Urinary bladder (tissue), 4 donors: ENCODE measurements around the gene CDCA8. TPM values are rescaled to one million over a fixed set of nuclear protein-coding genes. Genes with fewer than 3 reads are reported as not detected.

Source experiments
- DNase-seq: peaks from one replicate; pipeline ENCODE4 v3.0.0-alpha.2; 2015; ENCODE audit errors: extremely low spot score
- H3K27ac ChIP-seq: one replicate; pipeline ENCODE4 v1.5.1; 2013; ENCODE audit warnings: low read depth, mild to moderate bottlenecking, moderate library complexity
- H3K36me3 ChIP-seq: one replicate; pipeline ENCODE4 v1.6.1; 2013; ENCODE audit warnings: mild to moderate bottlenecking, moderate library complexity; ENCODE audit not compliant: insufficient read depth
- H3K4me1 ChIP-seq: one replicate; pipeline ENCODE4 v1.6.1; 2013; ENCODE audit warnings: mild to moderate bottlenecking, moderate library complexity; ENCODE audit not compliant: insufficient read depth
- H3K4me3 ChIP-seq: one replicate; pipeline ENCODE4 v1.5.1; 2013; ENCODE audit warnings: low read depth, low read length
- WGBS: extraction: QIAGEN DNeasy Blood & Tissue Kit; methylation state at CpG from one replicate; pipeline ENCODE4 v1.1.7; 2013; 5-methylcytosine and 5-hydroxymethylcytosine counted together
- polyA plus RNA-seq: library from polyadenylated mRNA; stranded (reverse); fragments of 200-250 nt; gene quantifications from one replicate; pipeline ENCODE4 v1.2.3, GENCODE V29; 2013
- total RNA-seq: library from RNA; depleted of rRNA; stranded (reverse); fragments of >200 nt; gene quantifications from one replicate; pipeline ENCODE4 v1.2.3, GENCODE V29; 2014
- donor health status: healthy with polysubstance abuse.
- donor health status: healthy.

The CDCA8 gene
- total and polyA plus RNA-seq, 2 donors = 1.3 to 3.1 TPM

DNA sequence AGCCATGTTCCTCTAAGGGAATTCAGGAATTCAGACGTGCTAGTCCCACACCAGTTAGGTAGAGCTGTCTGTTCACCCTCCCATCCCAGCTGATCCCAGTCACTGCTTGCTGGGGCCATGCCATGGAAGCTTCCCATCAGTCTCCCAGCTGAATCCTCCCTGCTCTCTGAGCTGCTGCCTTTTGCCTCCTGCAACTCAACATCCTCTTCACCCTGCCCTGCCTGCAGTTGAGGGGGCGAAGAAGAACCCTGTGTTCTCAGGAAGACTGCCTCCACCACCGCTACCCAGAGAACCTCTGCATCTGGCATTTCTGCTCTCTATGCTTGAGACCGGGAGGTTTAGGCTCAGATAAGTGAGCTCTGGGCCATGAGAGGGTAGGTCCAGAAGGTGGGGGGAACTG, 16.2 kb downstream of the CDCA8 start:
- no peak for DNase-seq
- H3K36me3 ChIP-seq = no peaks in the 10 kb centered on the region
- no peaks in the 10 kb centered on the region for H3K4me1 ChIP-seq
- no peak overlapping the region for H3K4me3 ChIP-seq
- 85% methylated on average over 4 of the region's 4 CpGs for WGBS
- no peak overlapping the region for H3K27ac ChIP-seq

DNA sequence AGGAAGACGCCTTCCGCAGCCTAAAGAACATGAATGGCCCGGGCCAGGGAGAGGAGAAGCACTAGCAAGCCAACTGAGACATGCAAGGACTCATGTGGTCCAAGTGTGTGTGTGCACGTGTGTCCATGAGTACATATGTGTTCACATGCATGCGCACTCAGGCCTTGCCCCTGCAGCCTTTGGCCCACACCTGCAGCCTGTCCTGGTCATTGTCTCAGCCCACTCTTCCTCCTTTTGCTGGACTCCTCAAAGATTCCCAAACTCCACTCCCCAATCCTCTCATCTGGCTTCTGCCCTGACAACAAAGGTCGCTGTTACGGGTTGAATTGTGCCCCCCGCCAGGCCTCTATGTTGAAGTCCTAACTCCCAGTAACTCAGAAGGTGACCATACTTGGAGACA, 21.9 kb downstream of the CDCA8 start:
- 82% methylated on average over 8 of the region's 8 CpGs for WGBS

DNA sequence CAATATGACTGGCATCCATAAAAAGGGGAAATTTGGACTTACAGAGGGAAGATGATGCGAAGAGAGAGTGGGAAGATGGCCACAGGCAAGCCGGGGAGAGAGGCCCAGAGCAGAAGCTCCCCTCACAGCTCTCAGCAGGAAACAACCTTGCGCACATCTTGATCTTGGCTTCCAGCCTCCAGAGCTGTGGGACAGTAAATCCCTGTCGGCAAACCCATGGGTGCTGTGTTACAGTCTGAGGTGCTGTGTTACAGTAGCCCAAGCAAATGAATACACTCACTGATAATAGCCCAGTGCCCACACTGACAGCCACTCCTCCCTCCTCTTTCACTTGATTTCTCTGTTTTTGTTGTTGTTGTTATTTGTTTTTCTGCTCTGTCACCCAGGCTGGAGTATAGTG, 22.4 kb downstream of the CDCA8 start:
- no peak for DNase-seq
- H3K27ac ChIP-seq = no peak overlapping the region
- 75% methylated on average over 4 of the region's 4 CpGs for WGBS

More for the DNA sequence above, 21.9 kb downstream of the CDCA8 start:
- no peaks in the 10 kb centered on the region for H3K4me1 ChIP-seq
- H3K36me3 ChIP-seq = no peaks in the 10 kb centered on the region
- no peak overlapping the region for H3K4me3 ChIP-seq
- DNase-seq = no peak
- H3K27ac ChIP-seq = no peak overlapping the region

DNA sequence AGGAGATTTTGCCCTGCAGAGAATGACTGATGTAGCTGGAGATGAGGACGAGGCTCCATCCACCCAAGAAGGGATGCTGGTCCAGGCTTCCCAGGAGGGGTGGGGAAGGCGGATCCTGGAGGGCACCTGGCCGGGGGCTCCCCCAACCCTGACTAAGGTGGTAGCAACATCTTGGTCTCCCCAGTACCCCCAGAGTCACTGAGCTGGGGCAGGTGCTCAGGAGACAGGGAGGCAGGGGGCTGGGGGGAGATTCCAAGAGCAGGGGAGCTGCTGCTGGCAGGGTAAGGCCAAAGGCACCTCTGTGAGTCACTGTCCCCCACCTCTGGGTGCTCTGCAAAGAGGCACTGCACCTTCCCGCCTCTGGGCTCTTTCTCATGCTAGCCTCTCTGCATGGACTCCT, 24.0 kb downstream of the CDCA8 start:
- Histone ChIP-seq H3K4me3 (no peak overlapping the region), H3K27ac (no peak overlapping the region), H3K36me3 (no peaks in the 10 kb centered on the region), H3K4me1 (no peaks in the 10 kb centered on the region)
- WGBS = 82% methylated on average over 4 of the region's 4 CpGs
- no peak for DNase-seq

More for the DNA sequence above, 22.4 kb downstream of the CDCA8 start:
- Histone ChIP-seq H3K4me1 (no peaks in the 10 kb centered on the region), H3K36me3 (no peaks in the 10 kb centered on the region), H3K4me3 (no peak overlapping the region)

DNA sequence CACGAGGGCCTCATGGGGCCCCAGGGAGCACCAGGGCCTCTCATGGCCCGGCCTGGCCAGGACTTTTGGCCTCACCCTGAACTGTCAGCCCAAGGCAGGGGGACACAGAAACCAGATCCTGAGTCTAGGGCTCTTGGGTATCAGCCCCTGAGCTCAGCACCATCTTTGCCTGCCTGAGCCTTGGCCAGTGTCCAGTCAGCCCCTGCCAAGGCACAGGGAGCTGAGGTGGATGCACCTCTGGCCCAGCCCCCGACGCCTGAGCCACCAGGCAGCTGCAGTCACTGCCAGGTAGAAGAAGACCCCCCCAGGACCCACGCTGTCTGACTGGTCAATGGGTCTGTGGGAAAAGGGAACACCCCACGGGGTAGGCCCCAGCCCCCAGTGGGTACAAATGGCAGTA, 25.3 kb downstream of the CDCA8 start:
- no peak for DNase-seq
- H3K27ac ChIP-seq = no peak overlapping the region
- H3K4me3 ChIP-seq = no peak overlapping the region
- H3K36me3 ChIP-seq = no peaks in the 10 kb centered on the region
- WGBS = 79% methylated on average over 6 of the region's 6 CpGs
- H3K4me1 ChIP-seq = no peaks in the 10 kb centered on the region

DNA sequence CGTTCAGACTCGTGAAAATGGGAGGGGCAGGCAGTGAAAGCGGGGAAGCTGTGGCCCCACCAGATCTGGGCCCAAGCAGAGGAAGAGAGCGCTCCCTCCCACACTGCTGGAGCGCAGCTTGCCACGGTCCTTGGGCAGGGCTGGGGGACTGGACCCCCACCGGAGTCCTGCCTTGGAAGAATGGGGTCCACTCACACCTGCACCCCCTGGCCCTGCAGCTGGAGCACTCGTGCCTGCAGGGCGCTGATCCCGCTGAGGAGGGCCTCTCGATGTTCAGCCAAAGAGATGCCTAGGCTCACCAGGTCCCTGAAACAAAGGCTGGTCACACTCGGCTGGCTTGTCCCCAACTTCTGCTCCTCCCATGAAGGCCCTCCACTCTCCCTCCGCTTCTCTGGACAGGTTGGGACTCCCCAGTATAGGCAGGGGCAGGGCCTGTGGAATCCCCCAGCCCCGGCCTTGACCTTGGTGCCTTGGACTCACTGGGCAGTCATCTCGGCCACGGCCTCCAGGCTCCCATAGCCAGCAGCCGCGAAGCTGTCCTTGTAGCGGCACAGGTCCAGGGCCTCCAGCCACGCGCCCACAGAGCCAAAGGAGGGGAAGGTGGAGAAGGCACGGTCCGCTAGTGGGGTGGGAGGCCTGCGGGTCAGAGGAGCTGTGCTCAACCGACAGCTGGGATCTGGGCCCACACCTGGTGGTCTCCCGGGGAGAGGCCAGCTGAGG, 26.0 kb downstream of the CDCA8 start:
- DNase-seq = no peak
- no peaks in the 10 kb centered on the region for H3K36me3 ChIP-seq
- 81% methylated on average over 26 of the region's 26 CpGs for WGBS

DNA sequence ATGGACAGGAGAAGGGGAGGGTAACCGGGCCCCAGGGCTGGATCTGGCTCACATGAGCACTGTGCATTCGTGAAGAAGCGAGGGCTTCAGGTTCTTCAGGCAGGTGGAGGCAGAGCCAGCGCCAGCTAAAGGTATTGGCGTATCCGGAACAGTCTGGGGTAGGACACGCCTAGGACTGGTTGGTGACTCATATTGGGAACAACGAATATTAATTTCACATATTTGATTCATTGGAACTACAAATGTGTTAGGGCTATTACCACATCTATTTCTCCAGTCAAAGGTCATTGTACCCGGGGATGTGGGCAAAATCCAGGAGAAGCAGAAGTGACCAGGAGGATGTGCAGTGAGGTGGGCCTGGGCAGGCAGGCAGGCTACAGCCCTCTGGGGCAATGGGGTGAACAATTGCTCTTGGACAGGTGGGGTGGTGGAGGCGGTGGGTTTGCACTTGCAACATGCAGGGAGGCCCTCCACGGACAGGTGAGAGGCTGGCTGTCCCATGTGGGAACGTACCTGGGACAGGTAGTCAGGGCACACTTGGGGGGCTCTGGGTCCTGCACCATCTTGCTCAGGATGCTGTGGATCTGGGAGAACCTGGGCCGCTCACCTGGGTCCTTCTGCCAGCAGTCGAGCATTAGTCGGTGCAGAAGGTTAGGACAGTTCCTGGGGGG, 26.7 kb downstream of the CDCA8 start:
- Histone ChIP-seq H3K27ac (no peak overlapping the region), H3K4me3 (no peak overlapping the region), H3K4me1 (no peaks in the 10 kb centered on the region), H3K36me3 (no peaks in the 10 kb centered on the region)
- WGBS = 87% methylated on average over 15 of the region's 15 CpGs
- DNase-seq = no peak

More for the DNA sequence above, 26.0 kb downstream of the CDCA8 start:
- Histone ChIP-seq H3K27ac (no peak overlapping the region), H3K4me1 (no peaks in the 10 kb centered on the region), H3K4me3 (no peak overlapping the region)

DNA sequence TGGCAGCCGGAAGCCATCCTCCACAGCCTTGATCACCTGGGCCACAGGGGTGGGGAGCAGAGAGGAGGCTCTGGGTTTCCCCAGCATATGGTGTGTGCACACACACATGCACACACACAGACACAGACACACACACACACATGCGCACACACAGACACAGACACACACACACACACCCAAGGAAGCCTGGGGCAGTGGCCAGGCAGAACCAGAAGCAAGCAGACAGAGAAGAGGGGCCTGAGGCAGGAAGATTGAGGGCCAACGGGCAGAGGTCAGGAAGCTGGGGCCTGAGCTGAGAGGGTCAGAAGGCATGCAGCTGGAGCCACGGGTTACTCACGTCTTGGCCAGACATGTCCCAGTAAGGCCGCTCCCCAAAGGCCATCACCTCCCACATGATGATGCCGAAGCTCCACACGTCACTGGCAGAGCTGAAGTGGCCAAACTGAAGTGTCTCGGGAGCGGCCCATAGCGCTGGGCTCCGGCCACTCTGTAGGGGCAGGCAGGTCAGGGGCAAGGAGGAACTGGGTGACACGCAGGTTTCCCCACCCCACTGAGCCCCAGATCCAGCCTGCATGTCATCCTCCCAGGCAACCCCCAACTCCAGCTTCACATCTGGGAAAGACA, 27.4 kb downstream of the CDCA8 start:
- no peak for DNase-seq
- 79% methylated on average over 13 of the region's 13 CpGs for WGBS
- Histone ChIP-seq H3K4me3 (no peak overlapping the region), H3K4me1 (no peaks in the 10 kb centered on the region), H3K27ac (no peak overlapping the region), H3K36me3 (no peaks in the 10 kb centered on the region)

DNA sequence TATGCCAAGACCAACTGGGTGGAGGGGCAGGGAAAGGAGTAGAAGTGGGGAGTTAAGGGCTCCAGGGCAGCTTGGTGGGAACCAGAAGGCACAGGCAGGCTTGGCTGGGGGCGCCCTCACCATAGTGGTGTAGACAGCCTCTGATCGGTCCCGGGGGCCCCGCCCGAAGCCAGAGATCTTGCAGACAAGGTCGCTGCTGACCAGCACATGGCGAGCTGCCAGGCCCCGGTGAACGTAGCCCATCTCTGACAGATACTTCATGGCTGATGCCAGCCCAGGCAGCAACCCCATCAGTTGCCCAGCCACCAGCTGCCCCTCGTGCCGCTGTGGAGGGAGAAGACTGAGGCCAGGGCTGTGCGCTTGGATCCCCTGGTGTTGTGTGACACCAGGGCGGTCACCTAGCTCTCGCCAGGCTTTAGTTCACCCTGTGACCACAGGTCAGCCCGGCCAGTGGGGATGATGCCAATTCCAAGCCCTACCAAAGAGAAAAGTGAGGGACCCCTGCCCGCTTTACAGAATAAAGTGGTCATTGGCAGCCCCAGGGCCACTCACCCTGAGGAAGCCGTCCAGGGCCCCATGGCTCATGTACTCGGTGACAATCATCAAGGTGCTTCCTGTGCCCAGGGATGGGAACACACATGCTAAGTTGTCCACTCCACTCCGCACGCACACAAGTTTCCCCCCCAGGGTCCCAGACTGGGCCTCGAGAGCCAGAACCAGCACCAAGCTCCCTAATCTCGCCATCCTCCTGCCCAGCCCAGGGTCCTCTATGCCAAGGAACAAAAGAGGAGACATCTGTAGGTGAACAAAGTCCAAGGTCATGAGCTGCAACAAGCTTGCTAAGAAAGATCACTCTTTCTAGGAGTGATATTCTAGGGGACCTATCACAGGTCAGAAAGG, 28.2 kb downstream of the CDCA8 start:
- no peak for DNase-seq
- no peaks in the 10 kb centered on the region for H3K4me1 ChIP-seq
- H3K27ac ChIP-seq = no peak overlapping the region
- WGBS = 84% methylated on average over 22 of the region's 22 CpGs
- no peaks in the 10 kb centered on the region for H3K36me3 ChIP-seq
- H3K4me3 ChIP-seq = no peak overlapping the region

DNA sequence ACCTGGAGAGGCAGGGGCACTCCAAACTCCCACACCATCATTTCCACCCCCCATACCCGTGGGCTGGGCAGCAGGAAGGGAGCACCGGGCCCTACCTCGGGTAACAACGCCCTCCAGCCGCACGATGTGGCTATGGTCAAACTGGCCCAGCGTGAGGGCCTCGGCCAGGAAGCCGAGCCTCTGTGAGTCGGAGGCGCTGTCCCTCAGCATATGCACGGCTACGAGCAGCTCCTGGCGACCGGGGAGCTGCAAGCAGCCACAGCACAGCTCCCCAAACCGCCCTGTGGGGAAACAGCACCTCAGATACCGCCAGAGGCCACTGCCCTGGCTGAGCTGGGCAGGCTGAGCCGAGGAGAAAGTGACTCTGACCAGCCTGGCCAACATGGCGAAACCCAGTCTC, 29.2 kb downstream of the CDCA8 start:
- H3K4me3 ChIP-seq = no peak overlapping the region
- no peak overlapping the region for H3K27ac ChIP-seq
- no peaks in the 10 kb centered on the region for H3K4me1 ChIP-seq
- WGBS = 34% methylated on average over 19 of the region's 19 CpGs
- no peak for DNase-seq
- no peaks in the 10 kb centered on the region for H3K36me3 ChIP-seq

DNA sequence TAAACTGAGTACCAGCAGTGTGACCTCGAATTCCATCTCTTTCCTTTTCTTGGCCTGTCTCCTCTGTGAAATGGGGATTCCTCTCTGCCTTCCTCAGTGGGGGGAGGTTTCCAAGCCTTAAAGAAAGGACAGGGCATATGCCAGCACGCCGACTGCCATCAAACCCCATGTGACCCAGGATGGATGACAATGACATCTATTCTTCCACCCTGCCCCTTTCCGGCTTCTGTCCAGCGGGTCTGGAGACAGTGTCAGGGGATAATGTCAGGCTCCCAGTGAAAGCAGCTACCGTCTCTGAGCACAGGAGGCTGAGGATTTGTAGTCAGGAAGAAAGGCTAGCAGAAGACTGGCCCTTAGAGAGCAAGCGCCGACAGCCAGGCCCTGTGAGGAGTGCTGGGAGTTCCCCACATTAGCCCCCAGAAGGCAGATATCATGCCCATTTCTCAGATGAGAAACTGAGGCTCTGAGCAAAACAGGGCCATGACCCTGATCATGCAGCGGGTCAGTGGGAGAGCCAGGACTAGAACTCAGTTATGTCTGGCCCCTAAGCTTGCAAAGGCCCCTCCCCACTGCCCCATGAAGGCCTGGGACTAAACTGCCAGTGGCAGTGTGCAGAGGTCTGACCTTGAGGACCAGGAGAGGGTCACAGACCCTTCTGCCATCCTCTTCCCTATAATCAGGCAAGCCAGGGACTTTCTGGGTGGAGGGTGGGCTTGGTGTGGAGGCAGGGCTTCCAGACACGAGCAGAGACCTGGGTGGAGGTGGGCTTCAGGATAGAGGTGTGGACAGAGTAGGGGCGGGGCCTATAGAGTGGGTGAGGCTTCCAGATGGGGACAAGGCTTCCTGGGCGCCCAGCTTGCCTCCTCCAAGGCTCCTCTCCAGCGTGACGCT, 30.1 kb downstream of the CDCA8 start:
- DNase-seq = no peak
- no peak overlapping the region for H3K27ac ChIP-seq
- no peaks in the 10 kb centered on the region for H3K4me1 ChIP-seq
- H3K36me3 ChIP-seq = no peaks in the 10 kb centered on the region
- WGBS = 79% methylated on average over 14 of the region's 14 CpGs
- H3K4me3 ChIP-seq = no peak overlapping the region

DNA sequence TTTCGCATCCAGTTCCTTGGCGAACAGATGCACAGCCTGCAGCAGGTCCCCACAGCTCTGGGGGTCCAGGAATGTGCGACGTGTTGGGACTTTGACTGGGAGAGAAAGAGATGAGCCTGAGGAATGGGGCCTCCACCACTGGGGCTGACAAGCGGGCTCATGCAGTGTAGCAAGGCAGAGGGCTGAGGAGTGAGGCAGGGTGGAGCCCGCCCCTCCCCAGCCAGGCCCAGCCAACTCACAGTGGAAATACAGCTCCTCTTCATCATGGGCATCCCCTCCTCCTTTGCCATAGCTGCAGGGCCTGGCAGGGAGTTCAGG, 30.7 kb downstream of the CDCA8 start:
- Histone ChIP-seq H3K27ac (no peak overlapping the region), H3K4me3 (no peak overlapping the region), H3K4me1 (no peaks in the 10 kb centered on the region), H3K36me3 (no peaks in the 10 kb centered on the region)
- WGBS = 77% methylated on average over 6 of the region's 6 CpGs
- no peak for DNase-seq
